Sigmoid colon (tissue), 3 donors: ENCODE measurements around the gene EMID1.

Experiments
- CTCF ChIP-seq, 4 experiments: fragments of 450-650 bp in 3 of 4; fragments of 200-600 bp in 1 of 4; IDR thresholded peaks; one replicate each; pipeline ENCODE4 v1.5.1; 2016 to 2019; ENCODE audit warnings: antibody characterized with exemption in 4 of 4, mild to moderate bottlenecking in 3 of 4, moderate library complexity in 2 of 4
- POLR2A ChIP-seq, 2 donors: fragments of 450-650 bp; IDR thresholded peaks; one replicate each; pipeline ENCODE4 v1.6.1; 2016; ENCODE audit warnings: antibody characterized with exemption in 2 of 2, mild to moderate bottlenecking in 2 of 2, moderate library complexity in 2 of 2

GRCh38 chr22:29233277-29233877 lies 27.7 kb downstream of the EMID1 start:
- TF ChIP-seq CTCF (IDR thresholded peaks at IDR 0.05), result no peak
- no peak for TF ChIP-seq POLR2A (IDR thresholded peaks at IDR 0.05)
